Epithelial cell of proximal tubule (primary cell): ENCODE data around the gene HOXB8. TPM values are rescaled to one million over a fixed set of nuclear protein-coding genes. Genes with fewer than 3 reads are reported as not detected.

Experiments used
- DNase-seq: peaks from one replicate; pipeline ENCODE4 v3.0.0-alpha.2; 2011; ENCODE audit warnings: low read depth
- H3K4me3 ChIP-seq: 2 replicates; pipeline ENCODE4 v1.5.1; 2011; ENCODE audit warnings: low read depth, mild to moderate bottlenecking, low read length
- CTCF ChIP-seq: conservative IDR thresholded peaks from 2 replicates; pipeline ENCODE4 v1.5.1; 2012; ENCODE audit warnings: low read depth, mild to moderate bottlenecking, low read length
- total RNA-seq: library from RNA; depleted of rRNA; stranded (reverse); fragments of >200 nt; gene quantifications from 2 replicates; pipeline ENCODE4 v1.2.3, GENCODE V29; 2015

HOXB8 gene
- total RNA-seq, 1 donor from 2014 or later, result 12.7 TPM

DNA sequence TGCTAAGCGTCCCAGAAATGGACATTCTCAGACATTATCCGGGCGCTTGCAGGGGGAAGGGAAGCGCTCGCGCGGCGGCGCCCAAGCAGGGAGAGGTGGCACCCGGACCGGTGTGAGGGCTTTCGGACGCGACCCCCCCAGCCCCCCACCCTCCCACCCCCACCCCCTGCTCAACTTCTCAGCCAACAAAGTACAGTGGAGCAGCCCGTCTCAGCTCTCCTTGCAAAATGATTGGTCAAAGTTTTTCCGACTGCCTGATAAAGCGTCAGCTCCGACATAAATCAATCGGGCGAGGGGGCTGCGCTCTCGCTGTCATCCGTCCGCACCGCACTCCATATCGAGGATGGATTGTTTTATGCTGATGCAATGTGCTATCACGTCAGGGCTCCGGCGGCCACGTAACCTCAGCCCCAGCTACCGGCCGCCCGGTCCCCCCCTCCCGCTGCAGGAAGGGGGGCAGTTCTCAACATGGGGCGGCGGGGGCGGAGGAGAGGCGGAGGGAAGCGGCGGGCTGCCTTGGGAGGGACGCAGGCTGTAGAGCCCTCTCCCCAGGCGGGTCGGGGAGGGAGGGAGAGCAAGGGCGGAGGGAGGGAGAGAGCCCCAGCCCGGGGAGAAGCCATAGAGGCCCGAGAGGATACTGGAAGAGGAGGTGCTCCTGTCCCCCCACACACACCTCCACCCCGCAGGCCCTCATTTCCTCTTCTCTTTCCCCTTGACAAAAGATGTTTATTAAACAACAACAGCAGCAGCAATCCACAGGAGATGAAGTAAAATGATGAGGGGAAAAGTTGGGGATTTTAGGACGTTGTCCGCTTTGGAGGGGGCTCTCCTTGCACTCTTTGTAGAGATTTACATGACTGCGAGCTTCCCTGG, 11.4 kb upstream of the HOXB8 start, which contains the start of gene HOXB9:
Gene HOXB9, minus strand, starts transcription at position 114 of the 873 bp plus-strand sequence. Its CDS starts 89 bp downstream, at position 25.
- H3K4me3 ChIP-seq, result peak within 1 kb of the TSS; percentile 82
- DNase-seq, result no peak
- TF ChIP-seq CTCF, result no peak

GRCh38 chr17:48625495-48626244, 10.6 kb upstream of the HOXB8 start:
- DNase-seq, result no peak
- no peak for TF ChIP-seq CTCF
- peak overlapping the region; percentile 82 for H3K4me3 ChIP-seq

GRCh38 chr17:48624544-48625494, 9.7 kb upstream of the HOXB8 start:
- no peak for DNase-seq
- TF ChIP-seq CTCF, result no peak
- peak overlapping the region; percentile 82 for H3K4me3 ChIP-seq

- TF ChIP-seq CTCF, result no peak
- no peak for DNase-seq
- H3K4me3 ChIP-seq, result peak overlapping the region; percentile 82
Observed at GRCh38 chr17:48624118-48624517, 9.0 kb upstream of the HOXB8 start.

- DNase-seq, result no peak
- H3K4me3 ChIP-seq, result peak overlapping the region; percentile 82
- TF ChIP-seq CTCF, result no peak
Observed at GRCh38 chr17:48623583-48623982, 8.5 kb upstream of the HOXB8 start.

- no peak for DNase-seq
- no peak for TF ChIP-seq CTCF
- H3K4me3 ChIP-seq, result peak overlapping the region; percentile 6
Observed at GRCh38 chr17:48622857-48623256, 7.8 kb upstream of the HOXB8 start.
